ENCODE data around the gene TMCC3. TPM values are rescaled to one million over a fixed set of nuclear protein-coding genes. Genes with fewer than 3 reads are reported as not detected.
"Not testable (repeated sequence)": the region's sequence is repeated elsewhere in the genome, so short reads cannot be mapped to it uniquely, and the experiment has no call there.

Gene TMCC3
- total RNA-seq, 2 donors from 2014 or later, result 0.77 to 1.6 TPM

- peaks cover 18% of the 10 kb centered on the region for H3K4me1 Mint-ChIP-seq (ENCODE audit: low read depth)
- no peaks in the 10 kb centered on the region for H3K27me3 Mint-ChIP-seq (ENCODE audit: low read depth)
- ATAC-seq (replicated peaks in 1 of 2), result peak; percentile 91 to 92
- peak overlapping the region; percentile 93 for H3K27ac Mint-ChIP-seq
- H3K36me3 Mint-ChIP-seq (ENCODE audit: insufficient read depth in 2 of 2), result no peaks in the 10 kb centered on the region
- peaks cover 0 to 2% of the 10 kb centered on the region in 2 donors for H3K9me3 Mint-ChIP-seq
- DNase-seq, result peak; percentile 55 to 69
- peak overlapping the region; percentile 60 to 85 for H3K4me3 Mint-ChIP-seq
Observed at GRCh38 chr12:94621662-94622359, 28.5 kb downstream of the TMCC3 start.

DNA sequence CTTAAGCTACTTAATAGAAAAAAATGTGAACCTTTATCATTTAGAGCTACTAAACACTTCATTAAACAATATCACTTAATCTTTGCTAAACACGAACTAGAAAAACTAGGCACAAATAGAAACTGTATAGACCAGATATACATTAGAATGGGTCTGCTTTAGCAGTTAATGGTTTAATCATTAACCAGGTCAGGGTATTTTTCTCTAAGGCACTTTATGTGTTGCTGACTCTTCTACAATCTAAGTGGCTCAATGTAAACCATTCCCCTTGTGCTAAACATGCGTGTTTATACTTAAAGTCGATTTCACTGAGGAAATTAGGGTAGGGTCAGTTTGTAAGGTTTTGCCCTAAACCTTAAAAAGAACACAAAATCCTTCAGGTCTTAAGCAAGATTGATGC is 29.7 kb downstream of the TMCC3 start:
- DNase-seq (no peak), ATAC-seq (replicated peaks in 1 of 2) (no peak)
- no peak overlapping the region for H3K27ac Mint-ChIP-seq
- no peak overlapping the region for H3K4me3 Mint-ChIP-seq
- H3K27me3 Mint-ChIP-seq (ENCODE audit: low read depth), result no peaks in the 10 kb centered on the region
- H3K4me1 Mint-ChIP-seq (ENCODE audit: low read depth), result peaks cover 18% of the 10 kb centered on the region
- no peaks in the 10 kb centered on the region for H3K9me3 Mint-ChIP-seq
- no peaks in the 10 kb centered on the region for H3K36me3 Mint-ChIP-seq (ENCODE audit: insufficient read depth in 2 of 2)

DNA sequence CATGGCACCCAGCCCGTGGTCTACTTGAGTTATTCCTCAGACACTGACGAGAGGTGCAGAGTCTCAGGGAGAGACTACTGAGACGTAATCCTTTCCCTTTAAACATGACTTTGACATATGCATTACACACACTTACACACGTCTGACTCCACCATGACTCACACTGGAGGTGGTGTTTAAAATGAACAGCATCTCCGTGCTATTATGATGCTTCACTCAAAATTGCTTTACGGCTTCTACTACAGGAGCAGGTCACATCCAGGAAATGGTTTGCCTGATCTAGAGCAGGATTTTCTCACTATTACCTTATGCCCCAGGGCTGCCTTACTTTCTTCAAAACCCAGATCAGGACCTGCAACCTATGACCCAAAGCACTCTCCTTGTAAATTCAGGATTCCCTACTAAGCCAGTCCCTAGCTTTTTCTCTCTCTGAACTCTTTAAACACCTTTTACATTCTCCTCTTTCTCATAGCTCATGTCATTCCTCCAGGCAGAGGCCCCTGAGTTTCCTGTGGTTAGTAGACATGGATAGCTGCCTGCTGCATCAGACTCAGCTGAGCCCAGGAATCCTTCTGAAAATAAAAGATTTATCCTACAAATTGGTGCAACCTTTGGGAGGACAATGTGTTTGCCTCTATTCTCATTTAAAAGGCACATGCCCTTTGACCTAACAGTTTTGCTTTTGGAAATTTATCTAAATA is 31.2 kb downstream of the TMCC3 start:
- Mint-ChIP-seq H3K27me3 (ENCODE audit: low read depth) (no peaks in the 10 kb centered on the region), H3K9me3 (no peaks in the 10 kb centered on the region), H3K4me1 (ENCODE audit: low read depth) (peaks cover 23% of the 10 kb centered on the region), H3K4me3 (peak overlapping the region; percentile 4 to 37), H3K27ac (peak overlapping the region; percentile 66), H3K36me3 (ENCODE audit: insufficient read depth in 2 of 2) (no peaks in the 10 kb centered on the region)
- peak; percentile 84 for ATAC-seq (replicated peaks in 1 of 2)
- DNase-seq, result peak; percentile 44 to 54

DNA sequence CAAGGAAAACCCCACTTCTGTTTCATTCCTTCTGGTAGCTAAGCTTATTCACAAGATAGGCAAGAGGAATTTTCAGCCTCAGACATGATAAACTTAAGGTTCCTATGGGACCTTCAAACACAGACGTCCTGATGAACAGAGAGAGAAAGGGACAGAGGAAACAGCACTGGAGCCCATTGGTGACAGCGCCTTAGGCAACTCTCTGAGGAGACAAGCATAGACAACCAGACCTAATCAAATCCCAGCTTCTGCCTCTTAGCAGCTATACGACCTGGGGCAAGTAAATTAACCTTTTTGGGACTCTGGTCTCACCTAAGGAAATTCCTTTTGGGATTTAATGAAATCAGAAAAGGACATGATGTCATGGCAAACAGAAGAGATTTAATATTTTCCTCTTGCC is 33.3 kb downstream of the TMCC3 start:
- Mint-ChIP-seq H3K4me3 (no peak overlapping the region), H3K27ac (no peak overlapping the region), H3K9me3 (no peaks in the 10 kb centered on the region), H3K36me3 (ENCODE audit: insufficient read depth in 2 of 2) (no peaks in the 10 kb centered on the region), H3K27me3 (ENCODE audit: low read depth) (no peaks in the 10 kb centered on the region), H3K4me1 (ENCODE audit: low read depth) (peaks cover 16% of the 10 kb centered on the region)
- DNase-seq (no peak), ATAC-seq (replicated peaks in 1 of 2) (no peak)

- H3K27me3 Mint-ChIP-seq (ENCODE audit: low read depth), result no peaks in the 10 kb centered on the region
- no peak for ATAC-seq (replicated peaks in 1 of 2)
Observed at GRCh38 chr12:94616203-94616729, 34.1 kb downstream of the TMCC3 start.

GRCh38 chr12:94615260-94616181 is 34.8 kb downstream of the TMCC3 start:
- Mint-ChIP-seq H3K27ac (no peak overlapping the region), H3K27me3 (ENCODE audit: low read depth) (no peaks in the 10 kb centered on the region), H3K36me3 (ENCODE audit: insufficient read depth in 2 of 2) (no peaks in the 10 kb centered on the region), H3K4me1 (ENCODE audit: low read depth) (peaks cover 5% of the 10 kb centered on the region), H3K9me3 (no peaks in the 10 kb centered on the region), H3K4me3 (no peak overlapping the region)
- DNase-seq (no peak), ATAC-seq (replicated peaks in 1 of 2) (no peak)

More at GRCh38 chr12:94616203-94616729, 34.1 kb downstream of the TMCC3 start:
- Mint-ChIP-seq H3K4me1 (ENCODE audit: low read depth) (peaks cover 8% of the 10 kb centered on the region), H3K27ac (no peak overlapping the region), H3K9me3 (no peaks in the 10 kb centered on the region), H3K36me3 (ENCODE audit: insufficient read depth in 2 of 2) (no peaks in the 10 kb centered on the region), H3K4me3 (no peak overlapping the region)
- DNase-seq, result no peak

DNA sequence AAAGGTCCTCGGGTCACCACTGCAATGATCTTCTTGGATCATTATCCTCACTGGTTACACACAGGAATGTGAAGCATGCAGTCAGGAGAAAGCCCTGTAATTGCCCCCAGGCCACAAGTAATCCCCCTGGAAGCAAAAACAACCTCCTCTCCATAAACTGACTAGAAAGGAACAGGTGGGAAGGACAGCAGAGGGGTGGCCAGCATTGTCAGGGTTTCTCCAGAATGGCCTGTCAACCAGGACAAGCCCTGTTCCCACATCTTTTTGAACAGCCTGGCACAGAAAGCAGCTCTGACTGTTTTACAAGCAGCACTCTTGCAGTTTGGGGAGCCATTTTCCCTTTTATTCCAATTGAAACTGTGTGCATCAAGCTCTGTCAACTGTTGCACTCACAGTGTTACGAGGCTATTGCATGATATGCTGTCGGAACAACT is 36.1 kb downstream of the TMCC3 start:
- H3K27me3 Mint-ChIP-seq (ENCODE audit: low read depth), result no peaks in the 10 kb centered on the region
- no peaks in the 10 kb centered on the region for H3K9me3 Mint-ChIP-seq
- DNase-seq (no peak), ATAC-seq (replicated peaks in 1 of 2) (no peak)
- H3K36me3 Mint-ChIP-seq (ENCODE audit: insufficient read depth in 2 of 2), result no peaks in the 10 kb centered on the region
- no peak overlapping the region for H3K27ac Mint-ChIP-seq
- no peak overlapping the region for H3K4me3 Mint-ChIP-seq
- peaks cover 5% of the 10 kb centered on the region for H3K4me1 Mint-ChIP-seq (ENCODE audit: low read depth)

DNA sequence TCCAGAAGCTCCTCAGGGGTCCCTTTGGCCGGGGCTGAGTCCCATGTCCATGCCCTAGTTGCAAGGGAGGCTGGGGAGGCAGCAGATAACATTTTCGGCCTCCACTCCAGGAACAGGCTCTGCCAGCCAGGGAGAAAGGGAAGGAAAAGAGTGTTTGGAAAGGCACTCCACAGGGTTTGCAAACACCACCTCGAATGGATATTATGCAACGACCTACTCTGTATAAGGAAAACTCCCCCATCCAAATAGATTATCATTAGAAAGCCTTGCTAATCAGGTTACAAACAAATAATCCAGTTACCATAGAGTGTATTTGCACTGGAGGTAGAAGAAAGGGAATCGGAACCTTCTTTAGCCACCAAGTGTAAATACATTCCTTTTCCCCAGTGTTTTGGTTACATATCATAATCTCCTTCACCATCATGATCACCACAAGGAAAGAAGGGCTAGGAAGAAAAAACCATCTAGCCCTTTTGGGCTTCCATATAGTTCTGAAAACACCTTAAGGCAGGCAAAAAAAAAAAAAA is 40.4 kb downstream of the TMCC3 start:
- Mint-ChIP-seq H3K27me3 (ENCODE audit: low read depth) (peaks cover 21% of the 10 kb centered on the region), H3K4me1 (ENCODE audit: low read depth) (peaks cover under 1% of the 10 kb centered on the region), H3K36me3 (ENCODE audit: insufficient read depth in 2 of 2) (peaks cover 3 to 4% of the 10 kb centered on the region in 2 donors), H3K9me3 (peaks cover 3 to 7% of the 10 kb centered on the region in 2 donors), H3K4me3 (no peak overlapping the region), H3K27ac (no peak overlapping the region)
- DNase-seq (no peak), ATAC-seq (replicated peaks in 1 of 2) (no peak)

GRCh38 chr12:94606810-94607209 is 43.5 kb downstream of the TMCC3 start:
- not testable (repeated sequence) for DNase-seq; H3K27ac Mint-ChIP-seq; ATAC-seq (replicated peaks in 1 of 2); H3K4me1 Mint-ChIP-seq (ENCODE audit: low read depth); H3K36me3 Mint-ChIP-seq (ENCODE audit: insufficient read depth in 2 of 2); H3K4me3 Mint-ChIP-seq; H3K9me3 Mint-ChIP-seq
- peaks cover 25% of the 10 kb centered on the region for H3K27me3 Mint-ChIP-seq (ENCODE audit: low read depth)

DNA sequence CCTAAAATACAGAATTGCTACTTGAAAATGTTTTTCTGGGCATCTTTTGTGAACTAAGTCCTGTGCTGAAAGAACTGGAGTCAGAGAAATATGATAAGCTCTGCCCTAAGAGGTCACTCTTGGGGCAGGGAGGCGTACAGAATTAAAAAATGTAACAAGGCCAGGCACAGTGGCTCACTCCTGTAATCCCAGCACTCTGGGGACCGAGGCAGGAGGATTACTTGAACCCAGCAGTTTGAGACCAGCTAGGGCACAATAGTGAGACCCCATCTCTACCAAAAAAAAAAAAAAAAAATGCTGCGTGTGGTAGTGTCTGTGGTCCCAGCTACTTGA is 46.0 kb downstream of the TMCC3 start:
- H3K36me3 Mint-ChIP-seq (ENCODE audit: insufficient read depth in 2 of 2), result peaks cover 3 to 4% of the 10 kb centered on the region in 2 donors
- DNase-seq (no peak), ATAC-seq (replicated peaks in 1 of 2) (no peak)
- H3K4me3 Mint-ChIP-seq, result no peak overlapping the region
- peaks cover 3 to 7% of the 10 kb centered on the region in 2 donors for H3K9me3 Mint-ChIP-seq
- no peaks in the 10 kb centered on the region for H3K4me1 Mint-ChIP-seq (ENCODE audit: low read depth)
- no peak overlapping the region for H3K27ac Mint-ChIP-seq
- peaks cover 32% of the 10 kb centered on the region for H3K27me3 Mint-ChIP-seq (ENCODE audit: low read depth)

GRCh38 chr12:94603434-94604365 is 46.7 kb downstream of the TMCC3 start:
- H3K4me1 Mint-ChIP-seq (ENCODE audit: low read depth), result no peaks in the 10 kb centered on the region
- no peak overlapping the region for H3K27ac Mint-ChIP-seq
- peaks cover 3 to 7% of the 10 kb centered on the region in 2 donors for H3K9me3 Mint-ChIP-seq
- H3K4me3 Mint-ChIP-seq, result no peak overlapping the region
- peak; percentile 62 to 65 for DNase-seq
- peak; percentile 39 to 44 for ATAC-seq (replicated peaks in 1 of 2)
- H3K36me3 Mint-ChIP-seq (ENCODE audit: insufficient read depth in 2 of 2), result peaks cover 3 to 4% of the 10 kb centered on the region in 2 donors
- peaks cover 28% of the 10 kb centered on the region for H3K27me3 Mint-ChIP-seq (ENCODE audit: low read depth)

DNA sequence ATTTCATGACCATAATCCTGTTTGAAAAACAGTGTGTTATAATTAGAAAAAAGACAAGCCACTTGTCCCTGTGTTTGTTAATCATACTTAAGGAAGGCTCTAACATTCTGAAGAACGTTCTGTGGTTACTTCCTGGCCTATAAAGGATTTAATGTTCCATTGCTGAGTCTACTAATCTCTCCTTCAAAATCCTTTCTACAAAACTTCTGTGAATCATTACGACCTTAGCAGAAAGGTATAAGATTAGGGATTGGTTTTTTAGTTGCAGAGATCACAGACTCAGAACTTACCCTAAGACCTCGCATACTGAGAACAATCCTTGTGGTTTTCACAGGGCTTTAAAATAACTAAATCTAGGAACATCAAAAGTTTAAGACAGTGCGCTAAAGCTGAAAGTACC is 48.3 kb downstream of the TMCC3 start:
- ATAC-seq (replicated peaks in 1 of 2) (no peak), DNase-seq (no peak)
- Mint-ChIP-seq H3K4me3 (no peak overlapping the region), H3K27ac (no peak overlapping the region), H3K9me3 (peaks cover 3 to 5% of the 10 kb centered on the region in 2 donors), H3K27me3 (ENCODE audit: low read depth) (peaks cover 28% of the 10 kb centered on the region), H3K4me1 (ENCODE audit: low read depth) (no peaks in the 10 kb centered on the region), H3K36me3 (ENCODE audit: insufficient read depth in 2 of 2) (peaks cover 3 to 4% of the 10 kb centered on the region in 2 donors)
